HFFc6 (cell line): Measurements from ENCODE around the gene CYLD. TPM values are rescaled to one million over a fixed set of nuclear protein-coding genes. Genes with fewer than 3 reads are reported as not detected.

Source experiments
- DNase-seq: peaks from one replicate; pipeline ENCODE4 v3.0.0-alpha.2; 2018
- H3K27ac Mint-ChIP-seq: 2 replicates; pipeline ENCODE4 v1.8.0; 2020; ENCODE audit warnings: mild to moderate bottlenecking, mixed read lengths
- H3K27me3 Mint-ChIP-seq: 2 replicates; pipeline ENCODE4 v1.8.0; 2021; ENCODE audit warnings: mild to moderate bottlenecking, moderate library complexity, mixed read lengths; ENCODE audit not compliant: insufficient read depth
- H3K36me3 Mint-ChIP-seq: 2 replicates; pipeline ENCODE4 v1.8.0; 2021; ENCODE audit warnings: low read depth, mixed read lengths
- H3K4me1 Mint-ChIP-seq: 2 replicates; pipeline ENCODE4 v1.8.0; 2020; ENCODE audit warnings: low read depth, mixed read lengths
- H3K4me3 Mint-ChIP-seq: 2 replicates; pipeline ENCODE4 v1.8.0; 2020; ENCODE audit warnings: mild to moderate bottlenecking, moderate library complexity, mixed read lengths
- H3K9me3 Mint-ChIP-seq: 2 replicates; pipeline ENCODE4 v1.8.0; 2020; ENCODE audit warnings: mild to moderate bottlenecking, mixed read lengths
- total RNA-seq, 6 experiments: library from RNA; stranded (reverse); fragmentation: NEBNext Ultra II Directional; extraction: Animal tissue kit (Norgen Biotek cat#: 25700); gene quantifications; 2 replicates in 1 of 6; 3 replicates in 5 of 6; pipeline ENCODE4 v1.2.3, GENCODE V29; 2021
- TF ChIP-seq, protein P1 (sequence below): fragments of 200-600 bp; sonication (generic); IDR thresholded peaks from 2 replicates; pipeline ENCODE4 v1.5.0; 2021; ENCODE audit warnings: antibody characterized with exemption, mild to moderate bottlenecking

CYLD gene
- total RNA-seq, 6 experiments from 2014 or later, result 39.4 to 52.7 (median 43.4) TPM

DNA sequence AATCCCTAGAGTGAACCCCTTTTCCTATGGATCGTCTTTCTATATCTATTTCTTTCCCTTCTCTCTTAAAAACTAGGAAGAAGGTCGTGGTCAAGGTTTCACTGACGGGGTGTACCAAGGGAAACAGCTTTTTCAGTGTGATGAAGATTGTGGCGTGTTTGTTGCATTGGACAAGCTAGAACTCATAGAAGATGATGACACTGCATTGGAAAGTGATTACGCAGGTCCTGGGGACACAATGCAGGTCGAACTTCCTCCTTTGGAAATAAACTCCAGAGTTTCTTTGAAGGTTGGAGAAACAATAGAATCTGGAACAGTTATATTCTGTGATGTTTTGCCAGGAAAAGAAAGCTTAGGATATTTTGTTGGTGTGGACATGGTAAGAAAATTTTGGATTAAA, 9.6 kb downstream of the CYLD start:
- Mint-ChIP-seq H3K27ac (no peak overlapping the region), H3K36me3 (peaks cover 19% of the 10 kb centered on the region), H3K4me1 (no peaks in the 10 kb centered on the region), H3K27me3 (no peaks in the 10 kb centered on the region), H3K4me3 (no peak overlapping the region), H3K9me3 (no peaks in the 10 kb centered on the region)
- TF ChIP-seq, protein P1, sequence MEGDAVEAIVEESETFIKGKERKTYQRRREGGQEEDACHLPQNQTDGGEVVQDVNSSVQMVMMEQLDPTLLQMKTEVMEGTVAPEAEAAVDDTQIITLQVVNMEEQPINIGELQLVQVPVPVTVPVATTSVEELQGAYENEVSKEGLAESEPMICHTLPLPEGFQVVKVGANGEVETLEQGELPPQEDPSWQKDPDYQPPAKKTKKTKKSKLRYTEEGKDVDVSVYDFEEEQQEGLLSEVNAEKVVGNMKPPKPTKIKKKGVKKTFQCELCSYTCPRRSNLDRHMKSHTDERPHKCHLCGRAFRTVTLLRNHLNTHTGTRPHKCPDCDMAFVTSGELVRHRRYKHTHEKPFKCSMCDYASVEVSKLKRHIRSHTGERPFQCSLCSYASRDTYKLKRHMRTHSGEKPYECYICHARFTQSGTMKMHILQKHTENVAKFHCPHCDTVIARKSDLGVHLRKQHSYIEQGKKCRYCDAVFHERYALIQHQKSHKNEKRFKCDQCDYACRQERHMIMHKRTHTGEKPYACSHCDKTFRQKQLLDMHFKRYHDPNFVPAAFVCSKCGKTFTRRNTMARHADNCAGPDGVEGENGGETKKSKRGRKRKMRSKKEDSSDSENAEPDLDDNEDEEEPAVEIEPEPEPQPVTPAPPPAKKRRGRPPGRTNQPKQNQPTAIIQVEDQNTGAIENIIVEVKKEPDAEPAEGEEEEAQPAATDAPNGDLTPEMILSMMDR, result no peak
- no peak for DNase-seq

GRCh38 chr16:50752471-50753235, 10.8 kb downstream of the CYLD start:
- H3K36me3 Mint-ChIP-seq, result peaks cover 19% of the 10 kb centered on the region
- H3K27me3 Mint-ChIP-seq, result no peaks in the 10 kb centered on the region
- TF ChIP-seq, protein P1, result no peak
- H3K27ac Mint-ChIP-seq, result no peak overlapping the region
- no peak for DNase-seq
- H3K9me3 Mint-ChIP-seq, result no peaks in the 10 kb centered on the region
- no peaks in the 10 kb centered on the region for H3K4me1 Mint-ChIP-seq
- H3K4me3 Mint-ChIP-seq, result no peak overlapping the region

- Mint-ChIP-seq H3K36me3 (peaks cover 23% of the 10 kb centered on the region), H3K9me3 (no peaks in the 10 kb centered on the region), H3K27me3 (no peaks in the 10 kb centered on the region), H3K4me1 (no peaks in the 10 kb centered on the region), H3K27ac (no peak overlapping the region), H3K4me3 (no peak overlapping the region)
- TF ChIP-seq, protein P1, result no peak
- DNase-seq, result no peak
Measured at GRCh38 chr16:50756473-50756872, 14.6 kb downstream of the CYLD start.

- Mint-ChIP-seq H3K27me3 (no peaks in the 10 kb centered on the region), H3K4me1 (peaks cover 30% of the 10 kb centered on the region), H3K9me3 (peaks cover 9% of the 10 kb centered on the region), H3K4me3 (no peak overlapping the region), H3K36me3 (peaks cover 21% of the 10 kb centered on the region), H3K27ac (no peak overlapping the region)
- TF ChIP-seq, protein P1, result no peak
- no peak for DNase-seq
Measured at GRCh38 chr16:50761267-50761666, 19.4 kb downstream of the CYLD start.

DNA sequence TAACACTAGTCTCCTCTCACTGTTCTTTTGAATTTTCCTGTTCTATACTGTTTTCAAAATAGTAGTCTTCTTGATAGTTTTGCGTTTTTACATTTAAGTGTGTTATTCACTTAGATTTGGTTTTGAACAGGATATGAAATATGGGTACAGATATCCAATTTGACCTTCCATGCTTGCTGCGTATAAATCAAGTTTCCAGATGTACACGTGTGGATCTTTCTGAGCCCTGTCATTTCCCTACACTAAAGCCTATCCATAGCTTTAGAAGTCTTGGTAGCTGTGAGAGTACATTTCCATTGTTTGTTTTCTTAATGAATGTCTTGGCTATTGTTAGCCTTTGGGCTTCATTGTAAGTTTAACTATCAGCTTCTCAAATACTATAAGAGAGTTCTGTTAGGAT, 20.4 kb downstream of the CYLD start:
- Mint-ChIP-seq H3K27me3 (no peaks in the 10 kb centered on the region), H3K4me1 (peaks cover 30% of the 10 kb centered on the region), H3K27ac (no peak overlapping the region), H3K36me3 (peaks cover 29% of the 10 kb centered on the region), H3K9me3 (peaks cover 14% of the 10 kb centered on the region), H3K4me3 (no peak overlapping the region)
- TF ChIP-seq, protein P1, result no peak
- no peak for DNase-seq
